ENCODE measurements around the gene TANGO2. TPM values are rescaled to one million over a fixed set of nuclear protein-coding genes. Genes with fewer than 3 reads are reported as not detected.

Gene TANGO2
- total and polyA plus RNA-seq, 5 donors from 2014 or later: 39.5 to 48.4 (median 43.2) TPM

GRCh38 chr22:19981171-19981960 lies 39.5 kb upstream of the TANGO2 start:
- no peak overlapping the region for H3K4me3 ChIP-seq (ENCODE audit: low read depth, low read length)
- ATAC-seq (ENCODE audit: low read depth in 2 of 2) (no peak), DNase-seq (no peak)
- H3K4me3 Mint-ChIP-seq: no peak overlapping the region
- peaks cover 8% of the 10 kb centered on the region for H3K27me3 Mint-ChIP-seq
- no peak overlapping the region for H3K27ac ChIP-seq (ENCODE audit: insufficient read depth, low read length, poor library complexity, severe bottlenecking)
- H3K27ac Mint-ChIP-seq: no peak overlapping the region
- H3K9me3 Mint-ChIP-seq: no peaks in the 10 kb centered on the region
- peaks cover 0 to 7% (median 0%) of the 10 kb centered on the region in 4 donors for H3K4me1 Mint-ChIP-seq
- no peaks in the 10 kb centered on the region for H3K36me3 ChIP-seq (ENCODE audit: control insufficient read depth, insufficient read depth, low read length)
- H3K4me1 ChIP-seq (ENCODE audit: control insufficient read depth, insufficient read depth, low read length, poor library complexity, severe bottlenecking): peaks cover 5% of the 10 kb centered on the region
- H3K9me3 ChIP-seq (ENCODE audit: control insufficient read depth in 2 of 2, low read length in 2 of 2): no peaks in the 10 kb centered on the region
- H3K36me3 Mint-ChIP-seq: no peaks in the 10 kb centered on the region
- H3K27me3 ChIP-seq (ENCODE audit: control insufficient read depth, insufficient read depth, low read length): no peaks in the 10 kb centered on the region

GRCh38 chr22:19981961-19982920 lies 38.7 kb upstream of the TANGO2 start:
- Mint-ChIP-seq H3K4me3 (no peak overlapping the region), H3K27ac (no peak overlapping the region), H3K4me1 (peaks cover 0 to 7% (median 0%) of the 10 kb centered on the region in 4 donors), H3K9me3 (no peaks in the 10 kb centered on the region), H3K27me3 (peaks cover 8% of the 10 kb centered on the region), H3K36me3 (no peaks in the 10 kb centered on the region)
- Histone ChIP-seq H3K27me3 (ENCODE audit: control insufficient read depth, insufficient read depth, low read length) (no peaks in the 10 kb centered on the region), H3K4me1 (ENCODE audit: control insufficient read depth, insufficient read depth, low read length, poor library complexity, severe bottlenecking) (peaks cover 11% of the 10 kb centered on the region), H3K27ac (ENCODE audit: insufficient read depth, low read length, poor library complexity, severe bottlenecking) (no peak overlapping the region), H3K36me3 (ENCODE audit: control insufficient read depth, insufficient read depth, low read length) (no peaks in the 10 kb centered on the region), H3K4me3 (ENCODE audit: low read depth, low read length) (no peak overlapping the region), H3K9me3 (ENCODE audit: control insufficient read depth in 2 of 2, low read length in 2 of 2) (no peaks in the 10 kb centered on the region)
- ATAC-seq (ENCODE audit: low read depth in 2 of 2) (no peak), DNase-seq (no peak)

- H3K36me3 ChIP-seq (ENCODE audit: control insufficient read depth, insufficient read depth, low read length): no peaks in the 10 kb centered on the region
- DNase-seq (no peak), ATAC-seq (ENCODE audit: low read depth in 2 of 2) (no peak)
- H3K4me3 ChIP-seq (ENCODE audit: low read depth, low read length): no peak overlapping the region
- H3K4me1 Mint-ChIP-seq: peaks cover 0 to 8% (median 0%) of the 10 kb centered on the region in 4 donors
- peaks cover 8% of the 10 kb centered on the region for H3K27me3 Mint-ChIP-seq
- H3K27ac ChIP-seq (ENCODE audit: insufficient read depth, low read length, poor library complexity, severe bottlenecking): no peak overlapping the region
- H3K9me3 Mint-ChIP-seq: no peaks in the 10 kb centered on the region
- H3K4me1 ChIP-seq (ENCODE audit: control insufficient read depth, insufficient read depth, low read length, poor library complexity, severe bottlenecking): peaks cover 11% of the 10 kb centered on the region
- no peaks in the 10 kb centered on the region for H3K36me3 Mint-ChIP-seq
- H3K27ac Mint-ChIP-seq: no peak overlapping the region
- no peaks in the 10 kb centered on the region for H3K27me3 ChIP-seq (ENCODE audit: control insufficient read depth, insufficient read depth, low read length)
- no peak overlapping the region for H3K4me3 Mint-ChIP-seq
- no peaks in the 10 kb centered on the region for H3K9me3 ChIP-seq (ENCODE audit: control insufficient read depth in 2 of 2, low read length in 2 of 2)
These were observed 37.8 kb upstream of the TANGO2 start for GRCh38 chr22:19982991-19983578.

GRCh38 chr22:19983741-19984140 lies 37.2 kb upstream of the TANGO2 start:
- H3K9me3 ChIP-seq (ENCODE audit: control insufficient read depth in 2 of 2, low read length in 2 of 2): no peaks in the 10 kb centered on the region
- H3K36me3 Mint-ChIP-seq: no peaks in the 10 kb centered on the region
- H3K27ac Mint-ChIP-seq: no peak overlapping the region
- ATAC-seq (ENCODE audit: low read depth in 2 of 2) (no peak), DNase-seq (no peak)
- no peaks in the 10 kb centered on the region for H3K36me3 ChIP-seq (ENCODE audit: control insufficient read depth, insufficient read depth, low read length)
- H3K4me3 Mint-ChIP-seq: no peak overlapping the region
- H3K27me3 ChIP-seq (ENCODE audit: control insufficient read depth, insufficient read depth, low read length): no peaks in the 10 kb centered on the region
- peaks cover 11% of the 10 kb centered on the region for H3K4me1 ChIP-seq (ENCODE audit: control insufficient read depth, insufficient read depth, low read length, poor library complexity, severe bottlenecking)
- no peak overlapping the region for H3K4me3 ChIP-seq (ENCODE audit: low read depth, low read length)
- H3K27ac ChIP-seq (ENCODE audit: insufficient read depth, low read length, poor library complexity, severe bottlenecking): no peak overlapping the region
- peaks cover 8% of the 10 kb centered on the region for H3K27me3 Mint-ChIP-seq
- peaks cover 0 to 9% (median 0%) of the 10 kb centered on the region in 4 donors for H3K4me1 Mint-ChIP-seq
- H3K9me3 Mint-ChIP-seq: no peaks in the 10 kb centered on the region

GRCh38 chr22:19984201-19984753 lies 36.6 kb upstream of the TANGO2 start:
- Mint-ChIP-seq H3K27ac (no peak overlapping the region), H3K36me3 (no peaks in the 10 kb centered on the region), H3K4me1 (peaks cover 0 to 9% (median 0%) of the 10 kb centered on the region in 4 donors), H3K27me3 (peaks cover 8% of the 10 kb centered on the region), H3K4me3 (peak overlapping the region in 2 of 4 donors; percentile 48 to 65), H3K9me3 (no peaks in the 10 kb centered on the region)
- no peaks in the 10 kb centered on the region for H3K27me3 ChIP-seq (ENCODE audit: control insufficient read depth, insufficient read depth, low read length)
- H3K36me3 ChIP-seq (ENCODE audit: control insufficient read depth, insufficient read depth, low read length): no peaks in the 10 kb centered on the region
- peaks cover 11% of the 10 kb centered on the region for H3K4me1 ChIP-seq (ENCODE audit: control insufficient read depth, insufficient read depth, low read length, poor library complexity, severe bottlenecking)
- no peaks in the 10 kb centered on the region for H3K9me3 ChIP-seq (ENCODE audit: control insufficient read depth in 2 of 2, low read length in 2 of 2)
- H3K4me3 ChIP-seq (ENCODE audit: low read depth, low read length): no peak overlapping the region
- no peak overlapping the region for H3K27ac ChIP-seq (ENCODE audit: insufficient read depth, low read length, poor library complexity, severe bottlenecking)
- DNase-seq (no peak), ATAC-seq (ENCODE audit: low read depth in 2 of 2) (no peak)

GRCh38 chr22:19984851-19985811 lies 35.8 kb upstream of the TANGO2 start:
- H3K9me3 Mint-ChIP-seq: no peaks in the 10 kb centered on the region
- Histone ChIP-seq H3K27me3 (ENCODE audit: control insufficient read depth, insufficient read depth, low read length) (no peaks in the 10 kb centered on the region), H3K4me3 (ENCODE audit: low read depth, low read length) (no peak overlapping the region), H3K27ac (ENCODE audit: insufficient read depth, low read length, poor library complexity, severe bottlenecking) (no peak overlapping the region), H3K36me3 (ENCODE audit: control insufficient read depth, insufficient read depth, low read length) (no peaks in the 10 kb centered on the region), H3K4me1 (ENCODE audit: control insufficient read depth, insufficient read depth, low read length, poor library complexity, severe bottlenecking) (peaks cover 11% of the 10 kb centered on the region), H3K9me3 (ENCODE audit: control insufficient read depth in 2 of 2, low read length in 2 of 2) (no peaks in the 10 kb centered on the region)
- H3K27ac Mint-ChIP-seq: no peak overlapping the region
- peak overlapping the region in 2 of 4 donors; percentile 21 to 36 for H3K4me3 Mint-ChIP-seq
- no peaks in the 10 kb centered on the region for H3K36me3 Mint-ChIP-seq
- ATAC-seq (ENCODE audit: low read depth in 2 of 2): no peak
- no peak for DNase-seq
- H3K4me1 Mint-ChIP-seq: peaks cover 0 to 9% (median 0%) of the 10 kb centered on the region in 4 donors
- H3K27me3 Mint-ChIP-seq: peaks cover 8% of the 10 kb centered on the region
